Activated CD4-positive, alpha-beta T cell treated with anti-CD3 and anti-CD28 coated beads for 1 hour (primary cell): ENCODE measurements around the gene AKAP13.
"Not testable (repeated sequence)": the region's sequence is repeated elsewhere in the genome, so short reads cannot be mapped to it uniquely, and the experiment has no call there.

ENCODE experiments used
- DNase-seq: peaks from one replicate; pipeline ENCODE4 v3.0.0-alpha.2; 2020

The AKAP13 gene

GRCh38 chr15:85485956-85486567 lies 105.7 kb downstream of the AKAP13 start:
- DNase-seq = peak; percentile 21

GRCh38 chr15:85487796-85488195 lies 107.4 kb downstream of the AKAP13 start:
- not testable (repeated sequence) for DNase-seq

DNA sequence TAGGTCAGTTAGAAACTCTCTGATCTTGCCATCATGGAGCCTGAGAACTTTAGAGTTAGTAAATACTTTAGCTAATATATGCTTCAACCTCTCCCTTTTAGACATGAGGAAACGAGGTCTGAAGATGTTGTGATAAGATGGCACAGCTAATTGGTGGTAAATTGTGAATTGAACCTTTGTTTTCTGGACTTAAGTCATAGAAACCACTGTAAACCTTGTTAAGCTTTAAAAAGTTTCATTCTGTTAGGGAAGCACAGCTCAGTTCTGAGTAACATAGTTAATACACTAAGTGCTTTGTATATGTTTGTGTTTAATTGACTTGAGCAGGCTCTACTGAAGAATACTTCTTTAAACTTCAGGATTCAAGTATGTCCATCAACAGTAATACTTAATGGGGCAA lies 108.6 kb downstream of the AKAP13 start:
- DNase-seq = no peak

- DNase-seq = no peak
Observed at GRCh38 chr15:85489773-85490493, 109.5 kb downstream of the AKAP13 start.

DNA sequence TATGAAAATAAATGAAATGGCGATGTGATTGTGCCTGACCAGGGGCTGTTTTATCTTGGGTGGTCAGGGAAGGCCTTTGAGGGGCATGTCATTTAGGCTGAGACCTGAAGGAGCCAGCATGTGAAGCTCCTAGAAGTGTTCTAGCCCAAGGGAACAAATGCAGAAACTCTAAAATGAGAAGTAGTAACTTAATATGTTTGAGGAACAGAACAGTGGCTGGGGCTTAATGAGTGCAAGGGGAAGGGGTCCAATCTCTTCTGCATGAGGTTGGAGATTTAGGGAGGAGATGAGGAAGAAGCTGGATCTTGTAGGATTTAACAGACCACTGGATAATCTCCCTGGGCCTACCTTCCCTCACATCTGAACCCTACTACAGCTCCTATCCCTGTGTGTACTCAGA lies 110.5 kb downstream of the AKAP13 start:
- no peak for DNase-seq

DNA sequence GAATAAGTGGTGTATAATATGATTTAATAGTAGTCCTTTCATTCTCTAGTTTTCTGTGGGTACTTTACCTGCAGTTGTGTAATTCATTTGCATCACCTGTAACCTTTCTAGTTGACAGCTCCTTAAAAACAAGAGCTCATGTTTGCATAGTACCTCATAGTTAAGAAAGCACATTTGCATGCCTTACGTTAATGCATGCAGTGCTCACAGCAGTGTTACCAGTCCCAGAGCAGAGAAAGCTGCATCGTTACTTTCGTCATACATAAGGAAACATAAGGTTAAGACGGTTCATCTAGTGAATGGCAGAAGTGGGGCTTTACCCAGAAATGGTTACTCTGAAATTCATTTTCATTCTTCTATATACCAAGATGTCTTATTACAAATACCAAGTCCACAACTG lies 111.3 kb downstream of the AKAP13 start:
- no peak for DNase-seq

DNA sequence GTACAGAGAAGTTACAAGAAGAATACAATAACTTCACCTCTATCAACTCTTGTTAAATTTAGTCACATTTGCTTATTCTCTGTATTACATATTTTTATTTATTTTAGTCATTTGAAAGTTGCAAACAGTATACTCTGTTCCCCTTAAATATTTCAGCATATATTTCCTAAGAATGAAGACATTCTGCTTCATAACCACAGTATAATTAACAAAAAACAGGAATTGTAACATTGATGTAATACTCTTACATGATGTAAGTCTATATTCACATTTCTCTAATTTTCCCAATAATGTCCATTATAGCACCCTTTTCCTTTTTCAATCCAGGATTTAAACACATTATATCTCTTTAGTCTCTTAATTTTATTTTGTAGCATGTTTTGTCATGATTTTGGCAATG lies 112.0 kb downstream of the AKAP13 start:
- no peak for DNase-seq

DNA sequence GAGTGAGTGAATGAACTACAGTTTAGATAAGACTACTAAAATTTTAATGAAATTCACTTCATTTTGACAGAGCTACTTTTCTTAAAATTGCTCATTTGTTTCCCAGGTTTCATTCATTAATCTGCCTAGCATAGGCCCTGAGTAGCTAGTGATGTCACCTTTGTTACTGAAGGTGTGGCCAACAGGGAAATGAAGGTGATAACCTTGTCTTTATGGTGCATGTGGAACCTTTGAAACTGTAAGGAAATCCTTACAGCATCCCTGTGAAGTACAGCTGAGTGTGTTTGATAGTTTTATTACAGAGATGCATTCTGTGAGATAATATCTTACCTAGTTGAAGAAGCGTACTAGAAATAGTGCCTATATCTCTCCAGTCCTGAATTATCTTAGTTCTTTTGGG lies 112.9 kb downstream of the AKAP13 start:
- DNase-seq = no peak

DNA sequence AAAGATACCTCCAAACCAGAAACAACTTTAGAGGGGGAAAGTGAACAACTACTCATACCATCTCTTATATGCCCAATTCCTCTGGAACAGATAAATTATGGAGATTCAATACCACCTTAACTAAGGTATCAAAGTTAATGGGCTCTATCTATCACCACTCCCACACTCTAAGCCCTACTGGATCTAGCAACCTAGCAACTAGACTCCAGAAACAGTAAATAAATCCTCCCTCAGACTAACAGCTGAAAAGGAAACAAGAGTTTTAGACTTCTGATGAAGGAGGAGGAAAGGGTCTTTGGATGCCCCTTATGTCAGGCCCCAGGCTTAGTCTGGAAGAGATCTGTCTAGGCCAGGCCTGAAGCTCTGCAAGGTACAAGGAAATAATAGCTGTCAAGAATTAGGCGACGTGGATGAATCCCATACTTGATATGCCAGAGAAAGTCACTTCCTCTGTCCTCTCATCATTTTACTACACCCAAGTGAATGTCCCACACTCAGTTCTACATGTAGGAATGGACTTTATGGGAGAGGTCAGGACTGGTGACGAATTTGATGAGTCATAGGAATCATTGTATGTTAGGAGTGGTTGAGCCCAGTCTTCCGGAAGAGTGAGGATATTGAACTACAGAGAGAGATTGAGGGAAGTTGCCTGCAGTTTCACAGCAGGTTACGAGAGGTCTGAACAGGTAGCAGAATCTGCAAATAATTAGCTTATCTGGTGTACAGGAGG lies 113.8 kb downstream of the AKAP13 start:
- no peak for DNase-seq

GRCh38 chr15:85495096-85495495 lies 114.7 kb downstream of the AKAP13 start:
- no peak for DNase-seq

DNA sequence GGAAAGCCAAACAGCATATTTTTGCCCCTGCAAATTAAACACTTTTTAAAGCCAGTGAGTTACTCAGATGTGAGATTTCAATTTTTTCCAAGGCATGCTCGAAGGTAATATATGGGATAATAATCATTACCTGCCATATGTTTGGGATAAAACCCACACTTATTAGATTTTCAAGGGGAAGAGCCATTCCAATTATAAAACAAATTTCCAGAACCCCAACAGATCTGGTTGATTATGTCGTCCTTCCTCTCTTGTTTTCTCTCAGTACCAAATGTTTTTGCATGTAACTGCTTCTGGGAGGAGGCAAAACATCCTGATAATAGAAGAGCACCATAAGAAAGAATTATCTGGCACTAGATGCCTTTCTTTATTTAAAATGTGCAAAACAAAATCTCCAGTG lies 115.1 kb downstream of the AKAP13 start:
- no peak for DNase-seq

DNA sequence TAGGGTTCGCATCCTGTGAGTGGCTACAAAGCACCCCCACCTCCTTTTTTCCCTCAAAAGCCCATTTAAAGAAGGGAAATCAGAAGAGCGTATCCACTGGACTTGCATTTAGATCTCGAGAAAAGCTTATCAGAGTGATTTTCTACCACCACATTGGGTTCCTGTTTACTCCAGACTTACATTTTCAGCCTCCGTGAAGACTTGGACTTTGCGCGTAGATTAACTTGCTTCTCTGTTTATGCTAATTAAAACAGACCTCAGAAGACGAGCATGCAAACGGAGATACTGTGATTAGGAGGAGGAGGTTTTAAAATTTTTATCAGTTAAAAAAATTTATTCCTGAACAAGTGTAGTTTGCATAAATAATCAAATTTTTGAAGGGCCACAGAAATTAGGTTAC lies 115.7 kb downstream of the AKAP13 start:
- DNase-seq = no peak

DNA sequence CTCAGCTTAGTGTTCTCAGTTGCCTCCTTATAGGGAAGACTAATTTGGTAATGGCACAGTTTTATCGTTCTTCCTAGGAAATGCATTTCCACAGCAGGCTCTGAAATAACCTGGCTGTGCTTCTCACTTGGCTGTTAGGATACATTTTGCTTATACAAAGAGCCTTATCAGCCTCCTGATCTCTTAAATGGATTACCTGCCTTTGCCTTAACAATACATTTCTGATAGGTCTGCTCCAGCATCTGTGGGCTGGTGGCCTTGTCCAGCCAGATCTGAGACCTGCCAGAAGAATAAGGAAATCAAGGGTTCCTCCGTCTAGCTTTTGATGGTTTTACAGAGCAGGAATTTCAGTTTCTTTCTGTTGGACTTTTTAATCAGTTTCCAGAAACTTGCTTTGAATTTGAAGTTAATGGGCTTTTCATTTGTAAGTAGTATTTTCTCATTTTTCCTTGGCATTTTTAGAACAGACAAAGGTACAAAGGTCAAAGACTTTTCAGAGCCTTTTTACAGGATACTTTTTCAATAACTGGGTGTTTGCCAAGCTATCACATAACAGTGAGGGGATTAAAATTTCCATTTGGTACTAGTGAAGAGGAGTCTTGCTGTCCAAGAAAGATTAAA lies 116.3 kb downstream of the AKAP13 start:
- DNase-seq = no peak

- DNase-seq = no peak
Observed at GRCh38 chr15:85497172-85497569, 116.8 kb downstream of the AKAP13 start.

- DNase-seq = no peak
Observed at GRCh38 chr15:85498471-85498870, 118.1 kb downstream of the AKAP13 start.

DNA sequence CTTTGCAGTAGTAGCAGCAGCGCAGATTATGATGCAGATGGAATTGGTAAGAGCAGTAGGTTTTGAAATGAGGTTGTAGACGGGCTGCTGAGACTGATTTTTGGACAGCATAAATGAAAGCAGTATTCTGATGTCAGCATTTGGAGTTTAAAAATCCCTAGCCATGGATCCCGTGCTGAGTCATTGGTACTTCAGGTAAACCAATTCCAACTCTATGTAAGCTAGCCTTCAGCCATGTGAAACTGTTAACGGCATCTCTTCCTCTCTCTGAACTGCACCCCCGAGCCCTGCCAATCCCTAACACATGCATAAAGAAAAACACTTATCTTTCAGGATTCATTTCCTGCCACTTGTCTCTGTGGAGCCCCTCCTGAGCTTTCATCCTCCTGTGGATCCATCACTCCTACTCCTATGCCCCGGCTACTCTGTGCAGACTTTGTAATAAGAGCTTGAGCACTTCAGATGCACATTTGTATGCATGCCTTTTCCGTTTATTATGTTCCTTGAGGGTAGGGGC lies 119.0 kb downstream of the AKAP13 start:
- no peak for DNase-seq

GRCh38 chr15:85500060-85500708 lies 119.8 kb downstream of the AKAP13 start:
- DNase-seq = no peak

DNA sequence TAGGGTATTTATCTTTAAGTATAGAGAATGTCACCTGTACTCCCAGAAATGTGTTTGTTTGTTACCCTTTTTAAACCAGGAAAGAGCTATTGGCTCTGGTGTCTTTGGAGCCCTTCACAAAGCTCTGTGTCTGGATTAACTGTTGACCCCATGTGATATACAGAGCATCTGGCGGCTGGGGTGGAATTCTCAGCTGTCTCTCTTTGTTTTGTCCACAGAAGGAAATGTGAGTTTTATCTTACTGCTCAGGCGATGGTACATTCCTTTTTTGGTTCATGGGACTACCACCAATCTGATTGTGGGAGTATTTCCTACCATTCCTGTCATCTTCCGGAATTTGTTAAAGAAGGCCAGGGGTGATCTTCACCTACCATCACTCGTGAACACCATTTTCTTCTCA lies 120.3 kb downstream of the AKAP13 start:
- no peak for DNase-seq

- no peak for DNase-seq
Observed at GRCh38 chr15:85501574-85501973, 121.2 kb downstream of the AKAP13 start.

GRCh38 chr15:85503151-85503799 lies 122.9 kb downstream of the AKAP13 start:
- no peak for DNase-seq

GRCh38 chr15:85504749-85505676 lies 124.6 kb downstream of the AKAP13 start:
- no peak for DNase-seq
